OCI-LY1 (cell line): ENCODE results near the gene POLA1.

Source experiments
- H2AFZ ChIP-seq: fragments of 200-600 bp; sonication (generic), shearing (Covaris generic); 2 replicates; pipeline ENCODE4 v1.6.0; 2014; ENCODE audit warnings: antibody characterized with exemption, mild to moderate bottlenecking, low read length
- H3F3A ChIP-seq: fragments of 200-600 bp; sonication (generic), shearing (Covaris generic); 2 replicates; pipeline ENCODE4 v1.6.0; 2014; ENCODE audit warnings: mild to moderate bottlenecking, antibody characterized with exemption, low read length, moderate library complexity; ENCODE audit not compliant: insufficient read depth
- H3K27ac ChIP-seq: fragments of 200-600 bp; sonication (generic); 2 replicates; pipeline ENCODE4 v1.5.1; 2014; ENCODE audit warnings: low read length, mixed run types, mild to moderate bottlenecking, low read depth; ENCODE audit not compliant: poor library complexity, severe bottlenecking
- H3K27me3 ChIP-seq: fragments of 200-600 bp; sonication (generic); 2 replicates; pipeline ENCODE4 v1.6.0; 2014; ENCODE audit warnings: antibody characterized with exemption, mild to moderate bottlenecking, low read length, moderate library complexity; ENCODE audit not compliant: insufficient read depth
- H3K36me3 ChIP-seq: fragments of 200-600 bp; sonication (generic); 2 replicates; pipeline ENCODE4 v1.6.1; 2014; ENCODE audit warnings: mild to moderate bottlenecking, antibody characterized with exemption, low read length, moderate library complexity, mixed read lengths; ENCODE audit not compliant: insufficient read depth
- H3K4me1 ChIP-seq: fragments of 200-600 bp; sonication (generic); 2 replicates; pipeline ENCODE4 v1.5.1; 2014; ENCODE audit warnings: mild to moderate bottlenecking, low read length, moderate library complexity; ENCODE audit not compliant: insufficient read depth, severe bottlenecking
- H3K4me2 ChIP-seq: fragments of 200-600 bp; sonication (generic), shearing (Covaris generic); 2 replicates; pipeline ENCODE4 v1.6.1; 2014; ENCODE audit warnings: low read length
- H3K4me3 ChIP-seq: fragments of 200-600 bp; sonication (generic); 2 replicates; pipeline ENCODE4 v1.5.1; 2014; ENCODE audit warnings: low read length, low read depth, mild to moderate bottlenecking, mixed read lengths; ENCODE audit not compliant: poor library complexity, severe bottlenecking
- H3K79me2 ChIP-seq: fragments of 200-600 bp; shearing (Covaris generic); 2 replicates; pipeline ENCODE4 v1.6.1; 2016; ENCODE audit warnings: mixed run types, low read length, mixed read lengths; ENCODE audit not compliant: insufficient read depth
- H3K9ac ChIP-seq: fragments of 200-600 bp; sonication (generic), shearing (Covaris generic); 2 replicates; pipeline ENCODE4 v1.6.1; 2014; ENCODE audit warnings: mild to moderate bottlenecking, low read length, mixed read lengths
- H3K9me2 ChIP-seq: fragments of 200-600 bp; sonication (generic), shearing (Covaris generic); 2 replicates; pipeline ENCODE4 v1.6.1; 2014; ENCODE audit warnings: low read depth, mild to moderate bottlenecking, low read length, mixed read lengths
- H3K9me3 ChIP-seq: fragments of 200-600 bp; shearing (Covaris generic); 2 replicates; pipeline ENCODE4 v1.6.1; 2014; ENCODE audit warnings: low read length, mixed read lengths
- H4K20me1 ChIP-seq: fragments of 200-600 bp; sonication (generic), shearing (Covaris generic); 2 replicates; pipeline ENCODE4 v1.6.0; 2016; ENCODE audit warnings: mild to moderate bottlenecking, low read length; ENCODE audit not compliant: insufficient read depth
- CTCF ChIP-seq: fragments of 200-600 bp; sonication (generic), shearing (Covaris generic); IDR thresholded peaks from 2 replicates; pipeline ENCODE4 v1.5.1; 2017; ENCODE audit warnings: mild to moderate bottlenecking, antibody characterized with exemption, low read length, moderate library complexity, mixed read lengths
- EZH2 ChIP-seq: fragments of 200-600 bp; sonication (generic), shearing (Covaris generic); IDR thresholded peaks from 2 replicates; pipeline ENCODE4 v1.8.0; 2017; ENCODE audit warnings: borderline replicate concordance, mixed run types, mild to moderate bottlenecking, antibody characterized with exemption, low read length, moderate library complexity, mixed read lengths

POLA1 gene

GRCh38 chrX:24760363-24761000 lies 66.8 kb downstream of the POLA1 start:
- no peaks in the 10 kb centered on the region for H3K9me2 ChIP-seq
- H4K20me1 ChIP-seq = no peaks in the 10 kb centered on the region
- no peaks in the 10 kb centered on the region for H3F3A ChIP-seq
- no peak overlapping the region for H3K9ac ChIP-seq
- no peaks in the 10 kb centered on the region for H3K79me2 ChIP-seq
- no peaks in the 10 kb centered on the region for H3K9me3 ChIP-seq
- TF ChIP-seq CTCF (no peak), EZH2 (no peak)
- no peak overlapping the region for H2AFZ ChIP-seq
- H3K4me1 ChIP-seq = no peaks in the 10 kb centered on the region
- H3K27me3 ChIP-seq = no peaks in the 10 kb centered on the region
- no peak overlapping the region for H3K4me3 ChIP-seq
- H3K36me3 ChIP-seq = peaks cover 59% of the 10 kb centered on the region
- no peak overlapping the region for H3K4me2 ChIP-seq
- no peak overlapping the region for H3K27ac ChIP-seq

- H2AFZ ChIP-seq = no peak overlapping the region
- no peaks in the 10 kb centered on the region for H3K27me3 ChIP-seq
- no peak overlapping the region for H3K4me3 ChIP-seq
- H3K9me2 ChIP-seq = no peaks in the 10 kb centered on the region
- H3K9me3 ChIP-seq = no peaks in the 10 kb centered on the region
- H3K4me2 ChIP-seq = no peak overlapping the region
- H3K27ac ChIP-seq = no peak overlapping the region
- H3F3A ChIP-seq = no peaks in the 10 kb centered on the region
- no peak overlapping the region for H3K9ac ChIP-seq
- H3K4me1 ChIP-seq = no peaks in the 10 kb centered on the region
- no peaks in the 10 kb centered on the region for H3K79me2 ChIP-seq
- TF ChIP-seq CTCF = no peak
- TF ChIP-seq EZH2 = no peak
- H4K20me1 ChIP-seq = no peaks in the 10 kb centered on the region
- peaks cover 66% of the 10 kb centered on the region for H3K36me3 ChIP-seq
Measured at GRCh38 chrX:24761306-24761705, 67.6 kb downstream of the POLA1 start.

- H3F3A ChIP-seq = no peaks in the 10 kb centered on the region
- no peaks in the 10 kb centered on the region for H3K4me1 ChIP-seq
- no peaks in the 10 kb centered on the region for H3K27me3 ChIP-seq
- H3K79me2 ChIP-seq = no peaks in the 10 kb centered on the region
- H3K9me3 ChIP-seq = no peaks in the 10 kb centered on the region
- H3K4me3 ChIP-seq = no peak overlapping the region
- no peak overlapping the region for H2AFZ ChIP-seq
- H4K20me1 ChIP-seq = no peaks in the 10 kb centered on the region
- no peak overlapping the region for H3K27ac ChIP-seq
- H3K9ac ChIP-seq = no peak overlapping the region
- peaks cover 79% of the 10 kb centered on the region for H3K36me3 ChIP-seq
- no peak overlapping the region for H3K4me2 ChIP-seq
- no peak for TF ChIP-seq EZH2
- TF ChIP-seq CTCF = no peak
- no peaks in the 10 kb centered on the region for H3K9me2 ChIP-seq
Measured at GRCh38 chrX:24763989-24764388, 70.3 kb downstream of the POLA1 start.
